ENCODE data around the gene CRX. TPM values are rescaled to one million over a fixed set of nuclear protein-coding genes. Genes with fewer than 3 reads are reported as not detected.

Gene CRX
- total and polyA plus RNA-seq, 2 experiments from 2014 or later: not detected

GRCh38 chr19:47886010-47886559, 64.3 kb downstream of the CRX start, which contains the start of gene SULT2A1:
SULT2A1 (minus strand) TSS chr19:47886315; CDS start chr19:47886257, 58 bp downstream.
- Histone ChIP-seq H3K36me3 (ENCODE audit: low read depth) (no peaks in the 10 kb centered on the region), H3K4me2 (ENCODE audit: unreplicated experiment) (no peak within 1 kb of the TSS), H3K27me3 (replicated peaks; ENCODE audit: insufficient read depth) (peaks cover 7% of the 10 kb centered on the region; the same call in 1 of the 2 replicates), H3K79me2 (ENCODE audit: insufficient read depth) (no peaks in the 10 kb centered on the region), H2AFZ (no peak within 1 kb of the TSS), H3K4me1 (ENCODE audit: insufficient read depth) (no peaks in the 10 kb centered on the region), H3K4me3 (no peak within 1 kb of the TSS), H3K27ac (no peak within 1 kb of the TSS), H3K9me3 (ENCODE audit: low read depth) (no peaks in the 10 kb centered on the region), H4K20me1 (ENCODE audit: insufficient read depth) (no peaks in the 10 kb centered on the region), H3K9me2 (ENCODE audit: insufficient read depth) (no peaks in the 10 kb centered on the region), H3F3A (ENCODE audit: insufficient read depth) (no peaks in the 10 kb centered on the region), H3K9ac (no peak within 1 kb of the TSS)
- WGBS, 2 experiments (ENCODE audit: low coverage in 1 of 2, low lambda C conversion rate in 2 of 2, missing lambda C conversion rate in 2 of 2): 49 to 52% methylated on average over 12 of the region's 12 CpGs
- TF ChIP-seq EZH2 (IDR thresholded peaks at IDR 0.05; ENCODE audit: insufficient read depth, poor library complexity, severe bottlenecking) (no peak), EZH2phosphoT487 (IDR thresholded peaks at IDR 0.05; ENCODE audit: insufficient read depth, low read depth) (no peak)
- in situ Hi-C loops (cut with MboI): loop anchor here (25.0 kb wide), 1 partner anchor 101 kb away; the partner anchor contains the start of genes BSPH1 and ELSPBP1
- no peak for DNase-seq

GRCh38 chr19:47890865-47891621, 69.3 kb downstream of the CRX start:
- Histone ChIP-seq H2AFZ (no peak overlapping the region), H3K9ac (no peak overlapping the region), H3K27me3 (replicated peaks; ENCODE audit: insufficient read depth) (no peaks in the 10 kb centered on the region; the same call in 1 of the 2 replicates), H3K4me2 (ENCODE audit: unreplicated experiment) (no peak overlapping the region), H3K4me1 (ENCODE audit: insufficient read depth) (no peaks in the 10 kb centered on the region), H3F3A (ENCODE audit: insufficient read depth) (no peaks in the 10 kb centered on the region), H3K9me3 (ENCODE audit: low read depth) (no peaks in the 10 kb centered on the region), H3K36me3 (ENCODE audit: low read depth) (no peaks in the 10 kb centered on the region), H3K9me2 (ENCODE audit: insufficient read depth) (no peaks in the 10 kb centered on the region), H3K79me2 (ENCODE audit: insufficient read depth) (no peaks in the 10 kb centered on the region), H3K4me3 (no peak overlapping the region), H3K27ac (no peak overlapping the region), H4K20me1 (ENCODE audit: insufficient read depth) (no peaks in the 10 kb centered on the region)
- in situ Hi-C loops (cut with MboI): loop anchor here (25.0 kb wide), 1 partner anchor 96 kb away; the partner anchor contains the start of genes BSPH1 and ELSPBP1
- WGBS, 2 experiments (ENCODE audit: low coverage in 1 of 2, low lambda C conversion rate in 2 of 2, missing lambda C conversion rate in 2 of 2): 30 to 36% methylated on average over 7 of the region's 7 CpGs
- TF ChIP-seq EZH2 (IDR thresholded peaks at IDR 0.05; ENCODE audit: insufficient read depth, poor library complexity, severe bottlenecking): no peak
- no peak for TF ChIP-seq EZH2phosphoT487 (IDR thresholded peaks at IDR 0.05; ENCODE audit: insufficient read depth, low read depth)
- DNase-seq: no peak

- in situ Hi-C loops (cut with MboI): loop anchor here (25.0 kb wide), 1 partner anchor 96 kb away; the partner anchor contains the start of genes BSPH1 and ELSPBP1
- no peaks in the 10 kb centered on the region; the same call in 1 of the 2 replicates for H3K27me3 ChIP-seq (replicated peaks; ENCODE audit: insufficient read depth)
- H3K4me2 ChIP-seq (ENCODE audit: unreplicated experiment): no peak overlapping the region
- H3K79me2 ChIP-seq (ENCODE audit: insufficient read depth): no peaks in the 10 kb centered on the region
- no peaks in the 10 kb centered on the region for H3K4me1 ChIP-seq (ENCODE audit: insufficient read depth)
- DNase-seq: no peak
- no peak overlapping the region for H3K27ac ChIP-seq
- H3K9ac ChIP-seq: no peak overlapping the region
- no peaks in the 10 kb centered on the region for H3F3A ChIP-seq (ENCODE audit: insufficient read depth)
- H3K9me3 ChIP-seq (ENCODE audit: low read depth): no peaks in the 10 kb centered on the region
- no peaks in the 10 kb centered on the region for H3K36me3 ChIP-seq (ENCODE audit: low read depth)
- H2AFZ ChIP-seq: no peak overlapping the region
- H4K20me1 ChIP-seq (ENCODE audit: insufficient read depth): no peaks in the 10 kb centered on the region
- 16 to 18% methylated on average over 2 of the region's 2 CpGs for WGBS, 2 experiments (ENCODE audit: low coverage in 1 of 2, low lambda C conversion rate in 2 of 2, missing lambda C conversion rate in 2 of 2)
- no peaks in the 10 kb centered on the region for H3K9me2 ChIP-seq (ENCODE audit: insufficient read depth)
- TF ChIP-seq EZH2 (IDR thresholded peaks at IDR 0.05; ENCODE audit: insufficient read depth, poor library complexity, severe bottlenecking) (no peak), EZH2phosphoT487 (IDR thresholded peaks at IDR 0.05; ENCODE audit: insufficient read depth, low read depth) (no peak)
- H3K4me3 ChIP-seq: no peak overlapping the region
Measured at GRCh38 chr19:47891622-47891922, 69.8 kb downstream of the CRX start.

GRCh38 chr19:47891923-47892666, 70.4 kb downstream of the CRX start:
- H3K4me1 ChIP-seq (ENCODE audit: insufficient read depth): no peaks in the 10 kb centered on the region
- TF ChIP-seq EZH2phosphoT487 (IDR thresholded peaks at IDR 0.05; ENCODE audit: insufficient read depth, low read depth) (no peak), EZH2 (IDR thresholded peaks at IDR 0.05; ENCODE audit: insufficient read depth, poor library complexity, severe bottlenecking) (no peak)
- no peak overlapping the region for H3K4me3 ChIP-seq
- no peak for DNase-seq
- H3K9ac ChIP-seq: no peak overlapping the region
- H3K36me3 ChIP-seq (ENCODE audit: low read depth): no peaks in the 10 kb centered on the region
- H3K4me2 ChIP-seq (ENCODE audit: unreplicated experiment): no peak overlapping the region
- H3K27me3 ChIP-seq (replicated peaks; ENCODE audit: insufficient read depth): no peaks in the 10 kb centered on the region
- no peaks in the 10 kb centered on the region for H3K79me2 ChIP-seq (ENCODE audit: insufficient read depth)
- no peak overlapping the region for H2AFZ ChIP-seq
- no peak overlapping the region for H3K27ac ChIP-seq
- no peaks in the 10 kb centered on the region for H3K9me3 ChIP-seq (ENCODE audit: low read depth)
- H4K20me1 ChIP-seq (ENCODE audit: insufficient read depth): no peaks in the 10 kb centered on the region
- no peaks in the 10 kb centered on the region for H3F3A ChIP-seq (ENCODE audit: insufficient read depth)
- H3K9me2 ChIP-seq (ENCODE audit: insufficient read depth): no peaks in the 10 kb centered on the region
- in situ Hi-C loops (cut with MboI): loop anchor here (25.0 kb wide), 1 partner anchor 95 kb away; the partner anchor contains the start of genes BSPH1 and ELSPBP1
- WGBS, 2 experiments (ENCODE audit: low coverage in 1 of 2, low lambda C conversion rate in 2 of 2, missing lambda C conversion rate in 2 of 2): 51 to 54% methylated on average over 7 of the region's 7 CpGs

Small RNA genes within 50 kb of the gene (small RNA-seq; reads per million reads assigned to genes)
- gene AC008745.1 (ENCODE audit: low read depth, low replicate concordance): not detected

Other genes with a start within 250 kb of the CRX start
- gene ZNF541, start 248.8 kb upstream of the CRX start, total RNA-seq (2014; rRNA removed; shearing (Covaris generic)): not detected in 2 replicates
- gene ZNF541, start 248.8 kb upstream of the CRX start, polyA plus RNA-seq (2016; fragmentation: Nextera tagmentation; extraction: Ambion mirVana): 0.11 and 0.15 TPM in 2 replicates
- gene BICRA, start 212.8 kb upstream of the CRX start, total RNA-seq (2014; rRNA removed; shearing (Covaris generic)): 0.86 and 3.8 TPM in 2 replicates
- gene BICRA, start 212.8 kb upstream of the CRX start, polyA plus RNA-seq (2016; fragmentation: Nextera tagmentation; extraction: Ambion mirVana): 0.81 and 1.1 TPM in 2 replicates
- gene EHD2, start 108.5 kb upstream of the CRX start, total RNA-seq (2014; rRNA removed; shearing (Covaris generic)): 163 and 169 TPM in 2 replicates
- gene EHD2, start 108.5 kb upstream of the CRX start, polyA plus RNA-seq (2016; fragmentation: Nextera tagmentation; extraction: Ambion mirVana): 498 and 517 TPM in 2 replicates
- 58.3 and 62.8 TPM in 2 replicates for gene NOP53, start 76.4 kb upstream of the CRX start, total RNA-seq (2014; rRNA removed; shearing (Covaris generic))
- 39.8 and 40.7 TPM in 2 replicates for gene NOP53, start 76.4 kb upstream of the CRX start, polyA plus RNA-seq (2016; fragmentation: Nextera tagmentation; extraction: Ambion mirVana)
- gene SELENOW, start 43.2 kb upstream of the CRX start, total RNA-seq (2014; rRNA removed; shearing (Covaris generic)): 436 and 571 TPM in 2 replicates
- 558 and 561 TPM in 2 replicates for gene SELENOW, start 43.2 kb upstream of the CRX start, polyA plus RNA-seq (2016; fragmentation: Nextera tagmentation; extraction: Ambion mirVana)
- gene TPRX1, start 17.4 kb upstream of the CRX start, total RNA-seq (2014; rRNA removed; shearing (Covaris generic)): not detected in 2 replicates
- gene TPRX1, start 17.4 kb upstream of the CRX start, polyA plus RNA-seq (2016; fragmentation: Nextera tagmentation; extraction: Ambion mirVana): not detected in 2 replicates
- gene TPRX2, start 37.3 kb downstream of the CRX start, total RNA-seq (2014; rRNA removed; shearing (Covaris generic)): not detected in 2 replicates
- not detected in 2 replicates for gene TPRX2, start 37.3 kb downstream of the CRX start, polyA plus RNA-seq (2016; fragmentation: Nextera tagmentation; extraction: Ambion mirVana)
- not detected in 2 replicates for gene SULT2A1, start 64.4 kb downstream of the CRX start, total RNA-seq (2014; rRNA removed; shearing (Covaris generic))
- not detected in 2 replicates for gene SULT2A1, start 64.4 kb downstream of the CRX start, polyA plus RNA-seq (2016; fragmentation: Nextera tagmentation; extraction: Ambion mirVana)
- not detected in 2 replicates for gene BSPH1, start 170.2 kb downstream of the CRX start, total RNA-seq (2014; rRNA removed; shearing (Covaris generic))
- gene BSPH1, start 170.2 kb downstream of the CRX start, polyA plus RNA-seq (2016; fragmentation: Nextera tagmentation; extraction: Ambion mirVana): not detected in 2 replicates
- gene ELSPBP1, start 172.7 kb downstream of the CRX start, total RNA-seq (2014; rRNA removed; shearing (Covaris generic)): not detected in 2 replicates
- not detected in 2 replicates for gene ELSPBP1, start 172.7 kb downstream of the CRX start, polyA plus RNA-seq (2016; fragmentation: Nextera tagmentation; extraction: Ambion mirVana)
- not detected in 2 replicates for gene CABP5, start 222.1 kb downstream of the CRX start, total RNA-seq (2014; rRNA removed; shearing (Covaris generic))
- gene CABP5, start 222.1 kb downstream of the CRX start, polyA plus RNA-seq (2016; fragmentation: Nextera tagmentation; extraction: Ambion mirVana): not detected in 2 replicates

Measured in GM23248 (cell line).